GM19452 (cell line): ENCODE measurements around the gene VWF.

Experiments used
- ATAC-seq: cut with Tn5 transposase; IDR thresholded peaks from one replicate; pipeline ENCODE4 v1.9.1; 2021; ENCODE audit not compliant: unreplicated experiment

VWF gene

GRCh38 chr12:5921966-5922899, 202.2 kb downstream of the VWF start:
- no peak for ATAC-seq

DNA sequence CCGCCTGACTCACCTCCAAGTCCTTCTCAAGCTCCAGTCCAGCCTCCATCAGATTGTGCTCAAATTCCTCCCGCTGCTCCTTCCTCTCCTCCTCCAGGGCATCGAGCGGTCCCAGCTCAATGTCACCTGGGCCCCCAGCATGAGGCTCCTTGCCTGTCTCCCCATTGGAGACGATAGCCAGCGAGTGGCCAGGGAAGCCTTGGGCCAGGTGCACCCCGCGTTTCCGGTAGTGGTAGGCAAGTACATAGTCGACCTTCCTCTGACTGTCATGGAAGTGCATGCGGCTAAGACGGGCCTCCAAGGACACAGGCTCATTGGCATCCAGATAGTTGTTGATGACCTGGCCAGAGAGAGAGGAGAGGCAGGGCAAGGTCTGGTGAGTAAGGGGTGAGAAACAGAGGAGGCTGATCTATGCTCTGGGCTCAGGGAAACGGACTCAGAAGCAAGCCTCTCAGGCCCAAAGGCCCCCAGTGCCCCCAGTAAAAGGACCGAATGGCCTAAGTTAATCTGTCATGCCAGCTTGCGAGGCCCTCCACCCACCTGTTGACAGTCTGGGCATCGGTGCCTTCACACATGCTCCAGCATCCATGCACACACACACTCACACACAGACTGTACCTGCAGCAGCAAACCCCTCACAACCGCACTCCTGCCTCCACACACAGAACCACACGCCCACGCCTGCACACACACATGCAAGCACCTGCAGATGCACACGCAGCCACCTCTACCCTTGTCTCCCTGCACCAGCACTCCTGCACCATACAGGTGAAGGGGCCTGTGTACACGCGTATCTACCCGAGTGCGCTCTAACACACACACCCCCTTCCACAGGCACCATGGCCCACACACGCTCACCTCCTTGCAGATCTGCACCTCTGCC, 203.2 kb downstream of the VWF start:
- no peak for ATAC-seq

GRCh38 chr12:5916785-5917290, 207.6 kb downstream of the VWF start:
- no peak for ATAC-seq

- no peak for ATAC-seq
Observed at GRCh38 chr12:5915511-5915910, 209.0 kb downstream of the VWF start.

DNA sequence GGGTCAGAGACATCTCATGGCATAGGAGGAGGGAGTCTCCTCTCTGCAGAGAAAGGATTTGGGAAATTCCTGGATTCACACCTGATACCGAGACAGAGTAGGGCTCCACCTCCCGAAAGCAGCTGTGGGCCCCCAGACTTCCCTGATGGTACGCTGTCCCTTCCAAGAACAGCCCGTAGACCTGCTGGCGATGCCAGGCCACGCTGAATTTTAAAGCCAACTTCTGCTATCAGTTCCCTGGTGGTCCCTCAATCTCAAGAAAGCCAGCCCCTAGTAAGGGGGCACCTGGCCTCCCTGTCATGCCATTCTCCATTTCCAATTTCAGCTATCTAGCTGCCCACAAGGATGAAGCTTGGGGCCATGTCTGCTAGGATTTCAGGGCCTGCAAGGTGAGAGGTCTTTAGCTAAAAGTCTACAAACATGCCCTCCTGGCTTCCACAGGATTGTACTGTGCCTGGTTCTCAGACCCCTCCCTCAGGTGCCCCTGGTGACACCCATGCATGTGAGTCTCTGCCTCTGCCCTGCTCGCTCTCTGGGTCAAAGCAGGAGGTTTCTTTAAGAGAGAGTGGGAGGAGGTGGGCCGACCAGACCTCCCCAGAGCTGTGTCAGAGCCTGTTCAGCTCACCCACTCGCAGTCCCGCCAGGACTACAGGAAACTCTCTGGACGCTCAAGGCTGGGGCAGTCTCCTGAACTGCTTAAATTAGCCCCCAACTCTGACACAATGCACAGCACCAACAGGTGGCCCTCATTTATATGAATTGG, 209.9 kb downstream of the VWF start:
- no peak for ATAC-seq

GRCh38 chr12:5913387-5913786, 211.1 kb downstream of the VWF start:
- ATAC-seq = no peak

GRCh38 chr12:5912437-5913334, 211.8 kb downstream of the VWF start:
- ATAC-seq = no peak

- ATAC-seq = no peak
Observed at GRCh38 chr12:5912011-5912410, 212.5 kb downstream of the VWF start.

DNA sequence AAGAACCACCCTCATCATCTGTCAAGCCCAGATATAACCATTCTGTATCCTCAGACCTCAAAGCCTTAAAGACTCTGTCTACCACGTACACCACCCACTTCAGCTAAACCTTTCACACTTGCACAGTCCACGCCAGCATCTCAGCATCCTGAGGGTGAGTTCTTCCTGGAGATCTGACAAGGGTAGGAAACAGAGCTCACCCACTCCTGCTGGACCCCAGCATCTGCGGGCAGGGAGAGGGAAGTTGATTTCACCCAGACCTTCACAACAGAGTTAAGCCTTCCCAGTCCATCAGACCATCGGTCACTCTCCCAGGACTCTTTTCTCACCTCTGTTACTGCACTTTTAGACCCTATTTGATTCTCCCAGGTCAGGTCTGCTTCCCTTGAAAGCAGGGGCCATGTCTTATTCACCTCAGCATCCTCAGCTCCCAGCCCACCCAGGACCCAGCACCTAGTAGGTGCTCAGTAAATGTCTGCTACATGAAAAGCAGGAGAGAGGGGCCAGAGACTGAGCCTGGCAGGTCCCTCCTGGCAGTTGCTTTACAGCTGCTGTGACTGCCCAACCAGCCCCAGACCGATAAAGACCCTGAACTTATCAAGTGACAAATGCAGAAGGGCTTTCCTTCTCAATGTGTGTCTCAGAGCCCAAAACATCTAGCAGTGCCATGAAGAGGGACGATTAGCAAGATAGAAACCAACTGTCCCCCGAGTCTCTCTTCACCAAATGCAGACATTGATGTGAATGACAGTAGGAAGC, 213.5 kb downstream of the VWF start:
- no peak for ATAC-seq

GRCh38 chr12:5909560-5909959, 214.9 kb downstream of the VWF start:
- no peak for ATAC-seq

DNA sequence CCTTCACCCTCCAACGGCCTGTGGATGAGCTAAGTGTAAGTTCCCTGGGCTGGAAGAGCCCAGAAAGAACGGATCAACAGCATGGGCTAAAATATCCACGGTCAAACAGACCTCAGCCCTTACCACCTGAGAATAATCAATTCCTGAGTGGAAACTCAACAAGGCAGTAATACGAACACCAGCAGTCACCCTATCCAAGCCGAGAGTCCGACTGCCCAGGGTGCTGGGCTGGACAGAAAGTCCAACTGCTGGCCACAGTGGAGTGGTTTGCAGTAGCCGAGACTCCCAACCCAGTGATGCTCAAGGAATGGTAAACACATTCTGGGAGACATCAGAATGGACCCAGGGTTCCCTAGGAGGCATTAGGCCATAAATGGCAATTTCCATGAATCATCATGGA, 216.2 kb downstream of the VWF start:
- no peak for ATAC-seq

DNA sequence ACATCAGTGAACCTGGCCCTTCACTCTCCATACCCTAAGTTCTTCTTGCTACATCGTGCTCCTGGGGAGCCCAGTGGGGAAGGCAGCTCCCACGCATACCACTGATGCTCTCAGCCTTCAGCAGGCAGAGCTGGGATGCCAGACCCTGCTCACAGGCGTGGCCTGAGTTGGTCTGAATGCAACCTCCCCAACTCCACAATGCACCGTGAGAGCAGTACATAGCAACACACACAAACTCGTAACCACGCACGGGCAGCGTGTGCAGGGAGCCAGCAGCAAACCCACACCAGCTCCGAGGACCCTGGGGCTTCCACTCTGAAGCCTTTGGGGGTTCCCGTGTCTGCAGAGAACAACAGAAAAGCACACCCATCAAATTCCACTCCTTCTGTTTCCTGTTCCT, 216.7 kb downstream of the VWF start:
- ATAC-seq = no peak

DNA sequence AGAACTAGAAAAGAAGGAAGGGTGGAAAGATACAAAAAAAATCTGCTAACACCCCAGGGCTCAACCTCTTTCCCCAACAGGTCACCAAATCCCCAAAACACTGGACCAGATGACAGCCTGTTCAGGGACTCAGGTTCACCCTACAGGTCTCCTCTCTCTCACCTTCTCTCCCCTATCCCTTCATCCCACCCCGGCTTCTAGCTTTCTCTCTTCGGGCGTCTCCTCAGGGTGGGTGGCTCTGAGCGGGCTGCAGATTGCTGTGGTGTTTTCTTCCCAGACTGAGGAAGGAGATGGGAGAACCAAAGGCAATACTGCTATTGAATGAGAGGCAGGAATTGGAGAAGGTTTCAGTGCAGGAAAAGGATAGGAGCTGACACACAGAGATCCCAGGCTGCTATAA, 218.7 kb downstream of the VWF start:
- ATAC-seq = no peak

- ATAC-seq = no peak
Observed at GRCh38 chr12:5904969-5905368, 219.5 kb downstream of the VWF start.

- no peak for ATAC-seq
Observed at GRCh38 chr12:5904441-5904840, 220.0 kb downstream of the VWF start.

GRCh38 chr12:5902736-5903135, 221.7 kb downstream of the VWF start:
- no peak for ATAC-seq

GRCh38 chr12:5901416-5901815, 223.1 kb downstream of the VWF start:
- no peak for ATAC-seq

GRCh38 chr12:5900533-5901205, 223.8 kb downstream of the VWF start:
- no peak for ATAC-seq

GRCh38 chr12:5900076-5900475, 224.4 kb downstream of the VWF start:
- no peak for ATAC-seq
